ENCODE data around the gene CADM2. TPM values are rescaled to one million over a fixed set of nuclear protein-coding genes. Genes with fewer than 3 reads are reported as not detected.

CADM2 gene
- total RNA-seq, 1 donor from 2014 or later = 4.3 TPM

DNA sequence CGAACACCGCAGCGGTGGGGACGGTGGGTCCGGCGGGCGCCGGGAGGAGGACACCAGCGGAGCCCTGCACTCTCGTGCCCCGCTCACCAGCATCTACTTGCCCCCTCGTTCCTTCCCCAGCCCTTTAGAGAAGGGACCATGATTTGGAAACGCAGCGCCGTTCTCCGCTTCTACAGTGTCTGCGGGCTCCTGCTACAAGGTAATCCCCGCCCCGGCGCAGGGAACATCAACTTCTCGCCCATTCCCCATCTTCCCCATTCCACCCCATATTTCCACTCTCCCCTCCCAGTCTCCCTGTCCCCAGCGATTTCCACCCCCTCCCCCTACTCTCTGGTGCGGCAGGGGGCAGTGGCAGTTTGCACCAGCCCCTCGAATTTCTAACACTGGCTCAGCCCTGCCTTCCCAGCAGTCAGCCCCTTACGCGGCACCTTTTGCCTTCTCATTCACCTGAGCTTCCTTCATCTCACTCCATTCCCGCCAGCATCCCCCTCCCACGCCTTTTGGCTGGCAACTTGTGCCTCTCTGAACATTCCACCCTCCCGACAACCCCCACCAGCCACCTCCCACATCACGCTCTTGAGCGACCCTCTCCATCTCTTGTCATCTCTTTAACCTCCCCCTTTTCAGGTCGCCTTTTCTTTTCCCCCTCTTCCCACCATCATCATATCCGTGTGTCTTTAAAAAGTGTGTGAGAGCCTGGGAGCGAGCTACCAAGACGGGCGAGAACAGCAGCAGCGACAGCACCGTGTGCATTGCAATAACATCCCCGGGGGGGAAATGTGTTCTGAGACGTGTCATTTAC, 882 bp downstream of the CADM2 start:
- TF ChIP-seq, protein P1, sequence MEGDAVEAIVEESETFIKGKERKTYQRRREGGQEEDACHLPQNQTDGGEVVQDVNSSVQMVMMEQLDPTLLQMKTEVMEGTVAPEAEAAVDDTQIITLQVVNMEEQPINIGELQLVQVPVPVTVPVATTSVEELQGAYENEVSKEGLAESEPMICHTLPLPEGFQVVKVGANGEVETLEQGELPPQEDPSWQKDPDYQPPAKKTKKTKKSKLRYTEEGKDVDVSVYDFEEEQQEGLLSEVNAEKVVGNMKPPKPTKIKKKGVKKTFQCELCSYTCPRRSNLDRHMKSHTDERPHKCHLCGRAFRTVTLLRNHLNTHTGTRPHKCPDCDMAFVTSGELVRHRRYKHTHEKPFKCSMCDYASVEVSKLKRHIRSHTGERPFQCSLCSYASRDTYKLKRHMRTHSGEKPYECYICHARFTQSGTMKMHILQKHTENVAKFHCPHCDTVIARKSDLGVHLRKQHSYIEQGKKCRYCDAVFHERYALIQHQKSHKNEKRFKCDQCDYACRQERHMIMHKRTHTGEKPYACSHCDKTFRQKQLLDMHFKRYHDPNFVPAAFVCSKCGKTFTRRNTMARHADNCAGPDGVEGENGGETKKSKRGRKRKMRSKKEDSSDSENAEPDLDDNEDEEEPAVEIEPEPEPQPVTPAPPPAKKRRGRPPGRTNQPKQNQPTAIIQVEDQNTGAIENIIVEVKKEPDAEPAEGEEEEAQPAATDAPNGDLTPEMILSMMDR (IDR thresholded peaks at IDR 0.05; ENCODE audit: borderline replicate concordance) = no peak
- no peak overlapping the region for H3K27ac ChIP-seq (replicated peaks)
- DNase-seq = no peak
- peaks cover 25% of the 10 kb centered on the region for H3K4me1 ChIP-seq
- peak overlapping the region; percentile 69 for H3K4me3 ChIP-seq
- peaks cover 78% of the 10 kb centered on the region for H3K27me3 ChIP-seq (ENCODE audit: low read depth)
- intact Hi-C loops (cut with micrococcal nuclease) = no loop called here
- no peaks in the 10 kb centered on the region for H3K36me3 ChIP-seq
- no peaks in the 10 kb centered on the region for H3K9me3 ChIP-seq (replicated peaks)

DNA sequence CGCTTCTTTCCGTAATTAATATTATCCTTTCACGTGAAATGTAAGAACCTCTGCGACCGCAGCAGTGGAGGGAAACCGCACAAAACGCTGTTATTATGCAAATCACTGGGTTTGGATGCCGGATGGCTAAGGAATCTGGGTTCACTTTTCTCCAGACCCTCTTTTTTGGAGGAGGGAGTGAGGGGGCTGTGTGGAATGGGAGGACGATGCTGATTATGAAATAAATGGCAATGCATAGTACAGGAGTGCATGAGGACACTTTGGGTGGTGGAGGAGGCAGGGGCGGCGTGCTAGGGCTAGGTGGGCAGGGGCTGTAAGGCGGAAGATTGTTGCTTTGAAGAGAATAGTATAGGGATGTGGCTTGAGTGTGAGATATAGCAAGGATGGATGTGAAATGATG, 1.8 kb downstream of the CADM2 start:
- TF ChIP-seq, protein P1 (IDR thresholded peaks at IDR 0.05; ENCODE audit: borderline replicate concordance) = no peak
- DNase-seq = no peak
- H3K4me3 ChIP-seq = peak overlapping the region; percentile 69
- peaks cover 25% of the 10 kb centered on the region for H3K4me1 ChIP-seq
- intact Hi-C loops (cut with micrococcal nuclease) = no loop called here
- no peaks in the 10 kb centered on the region for H3K36me3 ChIP-seq
- H3K27me3 ChIP-seq (ENCODE audit: low read depth) = peaks cover 78% of the 10 kb centered on the region
- H3K27ac ChIP-seq (replicated peaks) = no peak overlapping the region
- no peaks in the 10 kb centered on the region for H3K9me3 ChIP-seq (replicated peaks)

DNA sequence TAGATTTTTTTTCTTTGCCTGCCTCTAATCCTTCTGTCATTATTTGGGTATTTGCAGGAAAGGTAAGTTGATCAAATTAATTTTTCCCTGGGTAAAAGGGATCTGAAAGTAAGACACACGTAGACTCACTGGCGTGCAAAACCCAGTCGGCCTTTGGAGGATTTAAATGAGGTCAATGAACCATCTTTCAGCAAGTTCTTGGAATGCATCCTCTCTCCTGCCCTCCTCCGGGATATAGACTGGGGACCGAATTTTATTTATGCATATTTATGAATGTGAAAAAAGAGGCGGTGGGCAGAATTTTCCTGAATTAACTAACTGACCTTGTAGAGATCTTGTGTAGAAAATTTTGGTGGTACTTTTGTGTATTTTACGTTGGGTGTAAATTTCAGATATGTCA, 2.2 kb downstream of the CADM2 start:
- no peaks in the 10 kb centered on the region for H3K36me3 ChIP-seq
- intact Hi-C loops (cut with micrococcal nuclease) = no loop called here
- peaks cover 25% of the 10 kb centered on the region for H3K4me1 ChIP-seq
- DNase-seq = no peak
- TF ChIP-seq, protein P1 (IDR thresholded peaks at IDR 0.05; ENCODE audit: borderline replicate concordance) = no peak
- H3K4me3 ChIP-seq = peak overlapping the region; percentile 69
- H3K27ac ChIP-seq (replicated peaks) = no peak overlapping the region
- no peaks in the 10 kb centered on the region for H3K9me3 ChIP-seq (replicated peaks)
- H3K27me3 ChIP-seq (ENCODE audit: low read depth) = peaks cover 78% of the 10 kb centered on the region

DNA sequence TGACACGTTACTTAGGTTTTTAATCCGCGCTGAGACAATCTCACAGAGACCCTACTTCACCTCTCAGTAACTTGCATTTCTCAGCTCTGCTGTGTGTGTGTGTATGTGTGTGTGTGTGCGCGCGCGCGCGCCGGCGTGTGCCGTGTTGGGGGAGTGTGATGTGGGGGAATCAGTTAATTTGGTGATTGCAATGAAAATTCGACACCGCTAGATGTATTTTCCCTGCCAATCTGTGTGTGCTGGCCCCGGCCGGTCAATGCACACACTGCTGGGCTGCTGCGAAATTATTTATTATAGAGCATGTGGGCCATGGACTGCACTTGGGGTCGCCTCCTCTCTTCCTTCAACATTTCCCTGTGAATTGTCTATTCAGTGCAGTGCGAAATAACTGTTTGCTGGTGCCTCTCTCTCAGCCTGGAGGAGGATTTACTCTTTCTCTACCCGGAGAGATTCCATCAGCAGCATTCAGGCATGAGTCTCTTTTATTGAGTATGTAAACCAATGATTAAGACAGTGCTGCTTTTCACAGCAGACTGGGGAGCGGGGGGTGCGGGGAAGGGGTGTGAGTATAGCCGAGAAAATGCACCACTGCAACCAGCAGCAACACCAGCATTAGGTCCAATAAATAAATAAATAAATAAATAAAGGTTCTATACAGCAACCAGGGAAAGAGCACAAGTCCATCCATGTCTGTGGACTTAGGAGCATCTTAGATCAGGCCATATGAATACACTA, 2.9 kb downstream of the CADM2 start:
- peaks cover 25% of the 10 kb centered on the region for H3K4me1 ChIP-seq
- no peak for DNase-seq
- no peaks in the 10 kb centered on the region for H3K9me3 ChIP-seq (replicated peaks)
- TF ChIP-seq, protein P1 (IDR thresholded peaks at IDR 0.05; ENCODE audit: borderline replicate concordance) = no peak
- H3K4me3 ChIP-seq = peak overlapping the region; percentile 69
- H3K27ac ChIP-seq (replicated peaks) = no peak overlapping the region
- H3K36me3 ChIP-seq = no peaks in the 10 kb centered on the region
- intact Hi-C loops (cut with micrococcal nuclease) = no loop called here
- peaks cover 74% of the 10 kb centered on the region for H3K27me3 ChIP-seq (ENCODE audit: low read depth)

DNA sequence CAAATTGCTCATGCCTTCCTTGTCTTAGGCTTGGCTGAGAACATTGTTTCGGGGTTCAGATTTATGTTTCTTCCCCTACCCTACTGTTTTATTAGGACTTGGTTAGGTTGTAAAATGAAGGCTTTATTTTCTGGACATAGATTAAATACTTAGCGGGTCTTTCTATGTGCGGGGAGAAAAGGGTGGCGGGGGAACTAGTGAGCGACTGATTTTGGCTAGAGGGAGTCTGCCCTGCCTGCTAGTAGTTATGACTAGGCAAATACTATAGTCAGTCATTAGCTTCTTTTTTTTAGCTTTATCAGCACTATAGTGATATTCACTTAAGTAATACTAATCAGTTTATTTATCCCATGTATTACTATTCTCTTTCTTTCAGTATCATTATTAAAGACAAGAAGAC, 3.6 kb downstream of the CADM2 start:
- Histone ChIP-seq H3K4me3 (no peak overlapping the region), H3K27ac (replicated peaks) (no peak overlapping the region), H3K36me3 (no peaks in the 10 kb centered on the region), H3K9me3 (replicated peaks) (no peaks in the 10 kb centered on the region), H3K27me3 (ENCODE audit: low read depth) (peaks cover 68% of the 10 kb centered on the region), H3K4me1 (peaks cover 25% of the 10 kb centered on the region)
- no peak for DNase-seq
- intact Hi-C loops (cut with micrococcal nuclease) = no loop called here
- TF ChIP-seq, protein P1 (IDR thresholded peaks at IDR 0.05; ENCODE audit: borderline replicate concordance) = no peak
